Measurements from ENCODE around the gene RAI1.
"Not testable (repeated sequence)": the region's sequence is repeated elsewhere in the genome, so short reads cannot be mapped to it uniquely, and the experiment has no call there.

Gene RAI1

GRCh38 chr17:17806611-17807274 is 125.5 kb downstream of the RAI1 start:
- ATAC-seq = no peak

GRCh38 chr17:17807440-17807839 is 126.2 kb downstream of the RAI1 start:
- no peak for ATAC-seq

GRCh38 chr17:17808200-17808599 is 126.9 kb downstream of the RAI1 start:
- not testable (repeated sequence) for ATAC-seq

- ATAC-seq = no peak
These were observed 127.6 kb downstream of the RAI1 start for GRCh38 chr17:17808706-17809432.

- no peak for ATAC-seq
These were observed 128.3 kb downstream of the RAI1 start for GRCh38 chr17:17809531-17810083.

GRCh38 chr17:17810084-17810894 is 129.0 kb downstream of the RAI1 start:
- no peak for ATAC-seq

GRCh38 chr17:17810895-17811248 is 129.6 kb downstream of the RAI1 start:
- no peak for ATAC-seq

- ATAC-seq = no peak
These were observed 130.3 kb downstream of the RAI1 start for GRCh38 chr17:17811381-17812210.

- ATAC-seq = peak; percentile 55 to 56
These were observed 131.2 kb downstream of the RAI1 start for GRCh38 chr17:17812211-17813054.

- ATAC-seq = no peak
These were observed 131.9 kb downstream of the RAI1 start for GRCh38 chr17:17813055-17813724.

- ATAC-seq = no peak
These were observed 132.5 kb downstream of the RAI1 start for GRCh38 chr17:17813725-17814095.

GRCh38 chr17:17814162-17815061 is 133.2 kb downstream of the RAI1 start:
- no peak for ATAC-seq

GRCh38 chr17:17815062-17815406 is 133.8 kb downstream of the RAI1 start:
- ATAC-seq = no peak

- no peak for ATAC-seq
These were observed 134.4 kb downstream of the RAI1 start for GRCh38 chr17:17815436-17816200.

GRCh38 chr17:17816240-17816814 is 135.1 kb downstream of the RAI1 start:
- no peak for ATAC-seq

GRCh38 chr17:17816831-17817551 is 135.7 kb downstream of the RAI1 start:
- no peak for ATAC-seq

GRCh38 chr17:17817552-17817947 is 136.3 kb downstream of the RAI1 start:
- ATAC-seq = no peak

GRCh38 chr17:17818088-17818526 is 136.8 kb downstream of the RAI1 start:
- no peak for ATAC-seq

All from activated CD4-positive, CD25-positive, alpha-beta regulatory T cell treated with anti-CD3 and anti-CD28 coated beads, Interleukin-2, amount 50 U/mL, for 24 hours (primary cell).